Measurements from ENCODE around the gene ZCCHC7. TPM values are rescaled to one million over a fixed set of nuclear protein-coding genes. Genes with fewer than 3 reads are reported as not detected.

The ZCCHC7 gene
- total RNA-seq, 1 donor from 2014 or later = 21.7 TPM

DNA sequence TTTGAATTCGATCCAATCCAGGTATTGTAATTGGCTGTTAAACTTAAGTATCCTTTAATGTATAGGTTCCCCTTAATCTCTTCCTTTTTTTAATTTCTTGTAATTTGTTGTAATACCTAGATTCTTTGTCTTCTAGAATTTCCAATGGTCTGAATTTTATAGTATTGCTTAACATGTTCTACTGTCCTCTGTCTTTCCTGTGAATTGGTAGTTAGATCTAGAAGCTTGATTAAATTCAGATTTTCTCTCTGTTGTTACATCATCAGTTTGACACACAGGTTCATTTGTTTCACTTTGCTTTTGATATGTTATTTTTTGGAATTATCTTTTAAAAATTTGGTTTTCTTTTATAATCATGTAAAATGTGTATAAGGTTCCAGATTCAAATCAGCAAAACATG, 13.8 kb downstream of the ZCCHC7 start:
- Histone ChIP-seq H3K4me1 (ENCODE audit: insufficient read depth, low read length) (no peaks in the 10 kb centered on the region), H3K27ac (ENCODE audit: low read depth, low read length) (no peak overlapping the region), H3K36me3 (ENCODE audit: insufficient read depth, low read length) (peaks cover 7% of the 10 kb centered on the region), H3K9ac (ENCODE audit: low read length) (no peak overlapping the region), H2AFZ (ENCODE audit: low read depth, low read length) (no peak overlapping the region), H3K4me3 (ENCODE audit: insufficient read depth, low read depth, low read length) (no peak overlapping the region), H3K79me2 (ENCODE audit: insufficient read depth, low read length) (peaks cover 29% of the 10 kb centered on the region), H3K9me3 (ENCODE audit: insufficient read depth, low read depth, low read length) (no peaks in the 10 kb centered on the region), H3K27me3 (ENCODE audit: insufficient read depth, low read length) (no peaks in the 10 kb centered on the region), H3K4me2 (ENCODE audit: low read length) (no peak overlapping the region), H4K20me1 (ENCODE audit: insufficient read depth, low read length) (peaks cover 27% of the 10 kb centered on the region)
- H3K36me3 Mint-ChIP-seq (ENCODE audit: low read depth, unreplicated experiment) = peaks cover 2% of the 10 kb centered on the region
- DNase-seq (ENCODE audit: low read depth) (no peak), FAIRE-seq (no peak)
- H3K4me3 Mint-ChIP-seq (ENCODE audit: unreplicated experiment) = no peak overlapping the region
- TF ChIP-seq, protein P1, sequence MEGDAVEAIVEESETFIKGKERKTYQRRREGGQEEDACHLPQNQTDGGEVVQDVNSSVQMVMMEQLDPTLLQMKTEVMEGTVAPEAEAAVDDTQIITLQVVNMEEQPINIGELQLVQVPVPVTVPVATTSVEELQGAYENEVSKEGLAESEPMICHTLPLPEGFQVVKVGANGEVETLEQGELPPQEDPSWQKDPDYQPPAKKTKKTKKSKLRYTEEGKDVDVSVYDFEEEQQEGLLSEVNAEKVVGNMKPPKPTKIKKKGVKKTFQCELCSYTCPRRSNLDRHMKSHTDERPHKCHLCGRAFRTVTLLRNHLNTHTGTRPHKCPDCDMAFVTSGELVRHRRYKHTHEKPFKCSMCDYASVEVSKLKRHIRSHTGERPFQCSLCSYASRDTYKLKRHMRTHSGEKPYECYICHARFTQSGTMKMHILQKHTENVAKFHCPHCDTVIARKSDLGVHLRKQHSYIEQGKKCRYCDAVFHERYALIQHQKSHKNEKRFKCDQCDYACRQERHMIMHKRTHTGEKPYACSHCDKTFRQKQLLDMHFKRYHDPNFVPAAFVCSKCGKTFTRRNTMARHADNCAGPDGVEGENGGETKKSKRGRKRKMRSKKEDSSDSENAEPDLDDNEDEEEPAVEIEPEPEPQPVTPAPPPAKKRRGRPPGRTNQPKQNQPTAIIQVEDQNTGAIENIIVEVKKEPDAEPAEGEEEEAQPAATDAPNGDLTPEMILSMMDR (IDR thresholded peaks at IDR 0.05; ENCODE audit: insufficient read depth, low read depth, low read length) = no peak
- TF ChIP-seq EZH2 (IDR thresholded peaks at IDR 0.05; ENCODE audit: insufficient read depth, low read length) = no peak
- no peaks in the 10 kb centered on the region for H3K4me1 Mint-ChIP-seq (ENCODE audit: low read depth, unreplicated experiment)
- no peaks in the 10 kb centered on the region for H3K27me3 Mint-ChIP-seq (ENCODE audit: low read depth, unreplicated experiment)
- no peaks in the 10 kb centered on the region for H3K9me3 Mint-ChIP-seq (ENCODE audit: unreplicated experiment)
- H3K27ac Mint-ChIP-seq (ENCODE audit: unreplicated experiment) = no peak overlapping the region

DNA sequence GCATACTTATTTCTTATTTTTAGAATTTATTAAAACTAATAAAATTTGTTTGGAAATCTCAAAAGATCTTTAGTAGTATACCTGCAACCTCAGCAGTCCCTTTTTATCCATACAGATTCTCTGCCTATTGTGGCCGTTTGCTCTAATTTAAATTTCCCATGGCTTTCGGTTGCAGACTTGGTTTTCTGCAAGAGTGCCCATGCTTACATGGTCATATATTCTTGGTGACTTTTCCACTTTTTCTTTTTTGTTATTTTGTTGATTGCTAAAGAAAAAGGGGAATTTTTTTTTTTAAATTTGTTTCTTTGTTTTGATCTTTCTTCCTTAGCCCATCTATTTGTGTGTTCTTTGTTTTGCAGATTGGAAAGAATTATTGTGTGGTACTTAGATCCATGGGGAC, 20.6 kb downstream of the ZCCHC7 start:
- H3K36me3 Mint-ChIP-seq (ENCODE audit: low read depth, unreplicated experiment) = no peaks in the 10 kb centered on the region
- peaks cover 6% of the 10 kb centered on the region for H3K4me1 Mint-ChIP-seq (ENCODE audit: low read depth, unreplicated experiment)
- Histone ChIP-seq H4K20me1 (ENCODE audit: insufficient read depth, low read length) (peaks cover 24% of the 10 kb centered on the region), H3K79me2 (ENCODE audit: insufficient read depth, low read length) (peaks cover 20% of the 10 kb centered on the region), H3K4me2 (ENCODE audit: low read length) (no peak overlapping the region), H3K27ac (ENCODE audit: low read depth, low read length) (no peak overlapping the region), H2AFZ (ENCODE audit: low read depth, low read length) (no peak overlapping the region), H3K36me3 (ENCODE audit: insufficient read depth, low read length) (peaks cover 2% of the 10 kb centered on the region), H3K4me3 (ENCODE audit: insufficient read depth, low read depth, low read length) (no peak overlapping the region), H3K9ac (ENCODE audit: low read length) (no peak overlapping the region), H3K4me1 (ENCODE audit: insufficient read depth, low read length) (peaks cover 5% of the 10 kb centered on the region), H3K9me3 (ENCODE audit: insufficient read depth, low read depth, low read length) (no peaks in the 10 kb centered on the region), H3K27me3 (ENCODE audit: insufficient read depth, low read length) (no peaks in the 10 kb centered on the region)
- H3K27me3 Mint-ChIP-seq (ENCODE audit: low read depth, unreplicated experiment) = no peaks in the 10 kb centered on the region
- no peak overlapping the region for H3K27ac Mint-ChIP-seq (ENCODE audit: unreplicated experiment)
- FAIRE-seq = no peak
- H3K4me3 Mint-ChIP-seq (ENCODE audit: unreplicated experiment) = no peak overlapping the region
- no peaks in the 10 kb centered on the region for H3K9me3 Mint-ChIP-seq (ENCODE audit: unreplicated experiment)
- no peak for TF ChIP-seq EZH2 (IDR thresholded peaks at IDR 0.05; ENCODE audit: insufficient read depth, low read length)
- TF ChIP-seq, protein P1 (IDR thresholded peaks at IDR 0.05; ENCODE audit: insufficient read depth, low read depth, low read length) = no peak
- DNase-seq (ENCODE audit: low read depth) = no peak

DNA sequence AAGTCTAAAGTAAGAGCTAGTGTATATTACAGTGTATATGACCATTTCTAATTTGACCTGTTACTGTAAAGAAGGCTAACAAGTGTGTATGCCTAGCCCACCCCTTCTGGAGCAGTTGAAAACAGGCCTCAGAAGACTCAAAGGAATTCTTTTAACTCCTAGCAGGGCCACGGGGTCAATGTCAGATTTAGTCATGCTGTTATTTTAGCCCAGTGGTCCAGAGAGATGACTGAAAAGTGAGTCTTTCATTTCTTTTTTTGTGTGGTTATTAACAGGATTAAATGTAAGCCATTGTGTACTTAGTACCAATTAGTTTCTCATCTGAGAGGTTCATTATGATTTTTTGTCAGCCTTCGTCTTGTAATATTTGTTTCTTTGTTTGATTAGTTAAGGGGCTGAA, 24.4 kb downstream of the ZCCHC7 start:
- peak overlapping the region; percentile 56 for H3K4me2 ChIP-seq (ENCODE audit: low read length)
- H3K36me3 Mint-ChIP-seq (ENCODE audit: low read depth, unreplicated experiment) = no peaks in the 10 kb centered on the region
- H3K27ac ChIP-seq (ENCODE audit: low read depth, low read length) = no peak overlapping the region
- H4K20me1 ChIP-seq (ENCODE audit: insufficient read depth, low read length) = peaks cover 10% of the 10 kb centered on the region
- no peak overlapping the region for H3K4me3 ChIP-seq (ENCODE audit: insufficient read depth, low read depth, low read length)
- no peaks in the 10 kb centered on the region for H3K27me3 ChIP-seq (ENCODE audit: insufficient read depth, low read length)
- no peaks in the 10 kb centered on the region for H3K27me3 Mint-ChIP-seq (ENCODE audit: low read depth, unreplicated experiment)
- H3K4me3 Mint-ChIP-seq (ENCODE audit: unreplicated experiment) = no peak overlapping the region
- no peak for FAIRE-seq
- no peak for TF ChIP-seq EZH2 (IDR thresholded peaks at IDR 0.05; ENCODE audit: insufficient read depth, low read length)
- TF ChIP-seq, protein P1 (IDR thresholded peaks at IDR 0.05; ENCODE audit: insufficient read depth, low read depth, low read length) = no peak
- H2AFZ ChIP-seq (ENCODE audit: low read depth, low read length) = no peak overlapping the region
- H3K9me3 Mint-ChIP-seq (ENCODE audit: unreplicated experiment) = no peaks in the 10 kb centered on the region
- H3K4me1 Mint-ChIP-seq (ENCODE audit: low read depth, unreplicated experiment) = peaks cover 11% of the 10 kb centered on the region
- H3K4me1 ChIP-seq (ENCODE audit: insufficient read depth, low read length) = peaks cover 5% of the 10 kb centered on the region
- no peaks in the 10 kb centered on the region for H3K36me3 ChIP-seq (ENCODE audit: insufficient read depth, low read length)
- peak; percentile 41 for DNase-seq (ENCODE audit: low read depth)
- no peak overlapping the region for H3K9ac ChIP-seq (ENCODE audit: low read length)
- peaks cover 9% of the 10 kb centered on the region for H3K79me2 ChIP-seq (ENCODE audit: insufficient read depth, low read length)
- H3K9me3 ChIP-seq (ENCODE audit: insufficient read depth, low read depth, low read length) = no peaks in the 10 kb centered on the region
- peak overlapping the region; percentile 16 for H3K27ac Mint-ChIP-seq (ENCODE audit: unreplicated experiment)

Data from astrocyte (in vitro differentiated cells and primary cell).